Measurements from ENCODE around the gene NPHP1.
"Not testable (repeated sequence)": the region's sequence is repeated elsewhere in the genome, so short reads cannot be mapped to it uniquely, and the experiment has no call there.

NPHP1 gene

GRCh38 chr2:110219496-110220189 is 14.8 kb upstream of the NPHP1 start:
- DNase-seq (ENCODE audit: low read depth): no peak
- no peak for TF ChIP-seq CTCF (IDR thresholded peaks at IDR 0.05; ENCODE audit: insufficient read depth, low read depth, low read length, missing control alignments)

GRCh38 chr2:110218889-110219288 is 14.1 kb upstream of the NPHP1 start:
- H3K4me3 ChIP-seq (ENCODE audit: low read depth, low read length); DNase-seq (ENCODE audit: low read depth): not testable (repeated sequence)

More at GRCh38 chr2:110219496-110220189, 14.8 kb upstream of the NPHP1 start:
- H3K4me3 ChIP-seq (ENCODE audit: low read depth, low read length): no peak overlapping the region

GRCh38 chr2:110216803-110217202 is 12.0 kb upstream of the NPHP1 start:
- TF ChIP-seq CTCF (IDR thresholded peaks at IDR 0.05; ENCODE audit: insufficient read depth, low read depth, low read length, missing control alignments): no peak
- H3K4me3 ChIP-seq (ENCODE audit: low read depth, low read length): no peak overlapping the region
- DNase-seq (ENCODE audit: low read depth): no peak

- TF ChIP-seq CTCF (IDR thresholded peaks at IDR 0.05; ENCODE audit: insufficient read depth, low read depth, low read length, missing control alignments): no peak
- no peak overlapping the region for H3K4me3 ChIP-seq (ENCODE audit: low read depth, low read length)
- DNase-seq (ENCODE audit: low read depth): no peak
These were observed 11.4 kb upstream of the NPHP1 start for GRCh38 chr2:110216199-110216598.

- H3K4me3 ChIP-seq (ENCODE audit: low read depth, low read length): no peak overlapping the region
- DNase-seq (ENCODE audit: low read depth): no peak
- no peak for TF ChIP-seq CTCF (IDR thresholded peaks at IDR 0.05; ENCODE audit: insufficient read depth, low read depth, low read length, missing control alignments)
These were observed 10.8 kb upstream of the NPHP1 start for GRCh38 chr2:110215566-110216158.

GRCh38 chr2:110215091-110215490 is 10.3 kb upstream of the NPHP1 start:
- DNase-seq (ENCODE audit: low read depth): no peak
- H3K4me3 ChIP-seq (ENCODE audit: low read depth, low read length): no peak overlapping the region
- TF ChIP-seq CTCF (IDR thresholded peaks at IDR 0.05; ENCODE audit: insufficient read depth, low read depth, low read length, missing control alignments): no peak

- H3K4me3 ChIP-seq (ENCODE audit: low read depth, low read length); DNase-seq (ENCODE audit: low read depth): not testable (repeated sequence)
These were observed 8.7 kb upstream of the NPHP1 start for GRCh38 chr2:110213522-110213921.

All from GM12865 (cell line).